Breast epithelium (tissue), 3 donors: ENCODE measurements around the gene PPP6R3.

ENCODE experiments used
- POLR2A ChIP-seq: fragments of 450-650 bp; IDR thresholded peaks from one replicate; pipeline ENCODE4 v1.6.1; 2016; ENCODE audit warnings: antibody characterized with exemption, mild to moderate bottlenecking, moderate library complexity
- POLR2AphosphoS5 ChIP-seq, 3 donors: sonication (generic); formaldehyde crosslinking; IDR thresholded peaks; one replicate each; pipeline ENCODE4 v1.6.1; 2017; ENCODE audit warnings: antibody characterized with exemption in 3 of 3
- TF ChIP-seq, protein P1 (sequence below), 3 donors: fragments of 450-650 bp; IDR thresholded peaks; one replicate each; pipeline ENCODE4 v1.5.1; 2016 to 2017; ENCODE audit warnings: antibody characterized with exemption in 3 of 3, mild to moderate bottlenecking in 3 of 3, moderate library complexity in 3 of 3

DNA sequence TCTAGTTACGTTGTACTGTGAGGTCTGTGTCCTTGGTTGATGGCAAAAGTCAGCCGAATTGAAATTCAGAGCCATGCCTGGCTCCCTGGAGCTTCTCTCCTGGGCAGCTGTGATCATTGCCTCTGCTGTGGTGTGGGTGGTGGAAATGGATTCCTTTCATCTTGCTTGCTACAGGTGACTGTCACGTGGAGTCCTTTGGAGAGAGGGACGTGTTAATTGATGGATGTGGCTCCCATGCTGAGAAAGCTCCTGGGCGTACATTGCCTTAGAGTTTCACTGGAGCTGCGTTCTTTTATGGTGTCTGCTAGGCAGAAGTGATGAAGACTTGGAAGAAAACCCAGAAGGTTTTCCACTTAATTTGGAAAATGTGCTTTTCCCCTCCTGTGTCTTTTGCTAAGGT is 41.9 kb upstream of the PPP6R3 start:
- no peak for TF ChIP-seq POLR2A
- TF ChIP-seq, protein P1, sequence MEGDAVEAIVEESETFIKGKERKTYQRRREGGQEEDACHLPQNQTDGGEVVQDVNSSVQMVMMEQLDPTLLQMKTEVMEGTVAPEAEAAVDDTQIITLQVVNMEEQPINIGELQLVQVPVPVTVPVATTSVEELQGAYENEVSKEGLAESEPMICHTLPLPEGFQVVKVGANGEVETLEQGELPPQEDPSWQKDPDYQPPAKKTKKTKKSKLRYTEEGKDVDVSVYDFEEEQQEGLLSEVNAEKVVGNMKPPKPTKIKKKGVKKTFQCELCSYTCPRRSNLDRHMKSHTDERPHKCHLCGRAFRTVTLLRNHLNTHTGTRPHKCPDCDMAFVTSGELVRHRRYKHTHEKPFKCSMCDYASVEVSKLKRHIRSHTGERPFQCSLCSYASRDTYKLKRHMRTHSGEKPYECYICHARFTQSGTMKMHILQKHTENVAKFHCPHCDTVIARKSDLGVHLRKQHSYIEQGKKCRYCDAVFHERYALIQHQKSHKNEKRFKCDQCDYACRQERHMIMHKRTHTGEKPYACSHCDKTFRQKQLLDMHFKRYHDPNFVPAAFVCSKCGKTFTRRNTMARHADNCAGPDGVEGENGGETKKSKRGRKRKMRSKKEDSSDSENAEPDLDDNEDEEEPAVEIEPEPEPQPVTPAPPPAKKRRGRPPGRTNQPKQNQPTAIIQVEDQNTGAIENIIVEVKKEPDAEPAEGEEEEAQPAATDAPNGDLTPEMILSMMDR (IDR thresholded peaks at IDR 0.05) = no peak
- no peak for TF ChIP-seq POLR2AphosphoS5 (IDR thresholded peaks at IDR 0.05)
